Activated CD8-positive, alpha-beta T cell treated with anti-CD3 and anti-CD28 coated beads, Interleukin-2, amount 10 ng/mL, durations not matched to agents 7 days and 5 days (primary cell): ENCODE results near the gene SSH2. TPM values are rescaled to one million over a fixed set of nuclear protein-coding genes. Genes with fewer than 3 reads are reported as not detected.

Experiments
- ATAC-seq: fragments of 150-1000 bp; cut with Tn5 transposase; one replicate; pipeline ENCODE4 v1.10.0; 2021; ENCODE audit warnings: moderate library complexity
- CTCF ChIA-PET: fragments of 350-600 bp; sonication (Branson Sonifier 250); formaldehyde crosslinking; loops from one replicate; lab custom pipeline; 2021; ENCODE audit warnings: antibody characterized with exemption; lab: Charles Lee
- POLR2A ChIA-PET: fragments of 350-600 bp; sonication (Branson Sonifier 250); formaldehyde crosslinking; loops from one replicate; lab custom pipeline; 2021; ENCODE audit warnings: antibody characterized with exemption; lab: Charles Lee
- DNase-seq: peaks from one replicate; pipeline ENCODE4 v3.0.0-alpha.2; 2020
- H3K27ac Mint-ChIP-seq: one replicate; pipeline ENCODE4 v1.8.0; 2021; ENCODE audit warnings: mild to moderate bottlenecking, mixed read lengths
- H3K27me3 Mint-ChIP-seq: one replicate; pipeline ENCODE4 v1.8.0; 2021; ENCODE audit warnings: low read depth, mixed read lengths
- H3K36me3 Mint-ChIP-seq: one replicate; pipeline ENCODE4 v1.8.0; 2021; ENCODE audit warnings: low read depth, mixed read lengths
- H3K4me1 Mint-ChIP-seq: one replicate; pipeline ENCODE4 v1.8.0; 2021; ENCODE audit warnings: low read depth, mixed read lengths
- H3K4me3 Mint-ChIP-seq: one replicate; pipeline ENCODE4 v1.8.0; 2021; ENCODE audit warnings: mild to moderate bottlenecking, mixed read lengths
- H3K9me3 Mint-ChIP-seq: one replicate; pipeline ENCODE4 v1.8.0; 2022; ENCODE audit warnings: mixed read lengths; ENCODE audit not compliant: insufficient read depth
- total RNA-seq, 2 experiments: library from RNA; stranded (reverse); gene quantifications; one replicate each; pipeline ENCODE4 v1.2.3, GENCODE V29; 2021

The SSH2 gene
- total RNA-seq, 2 experiments from 2014 or later, result 73.5 to 79.6 TPM

GRCh38 chr17:29640413-29640812, 289.6 kb downstream of the SSH2 start:
- DNase-seq (no peak), ATAC-seq (no peak)
- CTCF ChIA-PET, result interaction anchor here (0.7 to 7.8 kb wide), 20 partner anchors 13 to 333 kb away, joined by 3 to 143 read pairs (median 11); partner anchors contain the start of gene SSH2
- H3K4me3 Mint-ChIP-seq, result no peak overlapping the region
- H3K27ac Mint-ChIP-seq, result peak overlapping the region; percentile 12
- POLR2A ChIA-PET, result interaction anchor here (1.7 to 1.8 kb wide), 2 partner anchors 139 to 291 kb away, joined by 6 to 8 read pairs; no protein-coding TSS in a partner anchor
- no peaks in the 10 kb centered on the region for H3K9me3 Mint-ChIP-seq
- peaks cover 19% of the 10 kb centered on the region for H3K4me1 Mint-ChIP-seq
- H3K36me3 Mint-ChIP-seq, result peaks cover 34% of the 10 kb centered on the region
- H3K27me3 Mint-ChIP-seq, result no peaks in the 10 kb centered on the region

GRCh38 chr17:29633886-29634285, 296.1 kb downstream of the SSH2 start:
- ATAC-seq, result peak; percentile 23
- ChIA-PET CTCF (interaction anchor here (1.2 to 3.3 kb wide), 3 partner anchors 16 to 145 kb away, joined by 3 to 19 read pairs (median 3); no protein-coding TSS in a partner anchor), POLR2A (no interaction called here)
- H3K9me3 Mint-ChIP-seq, result no peaks in the 10 kb centered on the region
- H3K36me3 Mint-ChIP-seq, result peaks cover 69% of the 10 kb centered on the region
- no peaks in the 10 kb centered on the region for H3K27me3 Mint-ChIP-seq
- H3K4me3 Mint-ChIP-seq, result no peak overlapping the region
- peaks cover 30% of the 10 kb centered on the region for H3K4me1 Mint-ChIP-seq
- H3K27ac Mint-ChIP-seq, result peak overlapping the region; percentile 67
- DNase-seq, result no peak

GRCh38 chr17:29630630-29631193, 299.3 kb downstream of the SSH2 start:
- no peak for DNase-seq
- ChIA-PET POLR2A (no interaction called here), CTCF (no interaction called here)
- Mint-ChIP-seq H3K27ac (no peak overlapping the region), H3K27me3 (no peaks in the 10 kb centered on the region), H3K4me3 (no peak overlapping the region), H3K9me3 (no peaks in the 10 kb centered on the region), H3K36me3 (peaks cover 76% of the 10 kb centered on the region), H3K4me1 (peaks cover 38% of the 10 kb centered on the region)
- no peak for ATAC-seq

GRCh38 chr17:29629839-29630238, 300.2 kb downstream of the SSH2 start:
- POLR2A ChIA-PET, result interaction anchor here (0.8 kb wide), 1 partner anchor 10 kb away, joined by 3 read pairs; no protein-coding TSS in a partner anchor
- Mint-ChIP-seq H3K27me3 (no peaks in the 10 kb centered on the region), H3K36me3 (peaks cover 75% of the 10 kb centered on the region), H3K27ac (no peak overlapping the region), H3K9me3 (no peaks in the 10 kb centered on the region), H3K4me3 (no peak overlapping the region), H3K4me1 (peaks cover 45% of the 10 kb centered on the region)
- DNase-seq, result no peak
- ATAC-seq, result no peak
- CTCF ChIA-PET, result interaction anchor here (0.6 kb wide), 1 partner anchor 94 kb away, joined by 3 read pairs; no protein-coding TSS in a partner anchor

- Mint-ChIP-seq H3K36me3 (peaks cover 67% of the 10 kb centered on the region), H3K27ac (no peak overlapping the region), H3K27me3 (no peaks in the 10 kb centered on the region), H3K9me3 (no peaks in the 10 kb centered on the region), H3K4me3 (no peak overlapping the region), H3K4me1 (peaks cover 47% of the 10 kb centered on the region)
- ATAC-seq, result no peak
- CTCF ChIA-PET, result interaction anchor here (2.5 to 5.4 kb wide), 2 partner anchors 10 to 12 kb away, joined by 12 to 41 read pairs; no protein-coding TSS in a partner anchor
- no peak for DNase-seq
- POLR2A ChIA-PET, result interaction anchor here (0.8 kb wide), 1 partner anchor 12 kb away, joined by 3 read pairs; no protein-coding TSS in a partner anchor
These were observed 301.4 kb downstream of the SSH2 start for GRCh38 chr17:29628644-29629043.

GRCh38 chr17:29627951-29628350, 302.1 kb downstream of the SSH2 start:
- CTCF ChIA-PET, result interaction anchor here (2.5 to 5.4 kb wide), 2 partner anchors 11 kb away, joined by 12 to 41 read pairs; no protein-coding TSS in a partner anchor
- Mint-ChIP-seq H3K27ac (no peak overlapping the region), H3K36me3 (peaks cover 64% of the 10 kb centered on the region), H3K4me1 (peaks cover 50% of the 10 kb centered on the region), H3K9me3 (no peaks in the 10 kb centered on the region), H3K4me3 (no peak overlapping the region), H3K27me3 (no peaks in the 10 kb centered on the region)
- no peak for ATAC-seq
- POLR2A ChIA-PET, result interaction anchor here (0.7 to 1.0 kb wide), 2 partner anchors 10 to 302 kb away, joined by 3 to 4 read pairs; partner anchors contain the start of gene SSH2
- no peak for DNase-seq

GRCh38 chr17:29625037-29625750, 304.8 kb downstream of the SSH2 start:
- Mint-ChIP-seq H3K27ac (no peak overlapping the region), H3K4me3 (no peak overlapping the region), H3K27me3 (peaks cover 3% of the 10 kb centered on the region), H3K36me3 (peaks cover 38% of the 10 kb centered on the region), H3K4me1 (peaks cover 62% of the 10 kb centered on the region), H3K9me3 (no peaks in the 10 kb centered on the region)
- ChIA-PET CTCF (interaction anchor here (0.5 to 5.4 kb wide), 11 partner anchors 8 to 479 kb away, joined by 3 to 41 read pairs (median 4); no protein-coding TSS in a partner anchor), POLR2A (interaction anchor here (0.6 to 1.1 kb wide), 4 partner anchors 8 to 22 kb away, joined by 3 to 4 read pairs (median 3); no protein-coding TSS in a partner anchor)
- ATAC-seq, result no peak
- no peak for DNase-seq

- no peaks in the 10 kb centered on the region for H3K9me3 Mint-ChIP-seq
- H3K4me1 Mint-ChIP-seq, result peaks cover 59% of the 10 kb centered on the region
- peak overlapping the region; percentile 12 for H3K27ac Mint-ChIP-seq
- ATAC-seq, result peak; percentile 11
- H3K36me3 Mint-ChIP-seq, result peaks cover 32% of the 10 kb centered on the region
- ChIA-PET POLR2A (interaction anchor here (0.6 to 1.1 kb wide), 4 partner anchors 8 to 23 kb away, joined by 3 to 4 read pairs (median 3); no protein-coding TSS in a partner anchor), CTCF (interaction anchor here (0.5 to 5.4 kb wide), 11 partner anchors 8 to 480 kb away, joined by 3 to 41 read pairs (median 4); no protein-coding TSS in a partner anchor)
- DNase-seq, result peak; percentile 63
- no peak overlapping the region for H3K4me3 Mint-ChIP-seq
- peaks cover 3% of the 10 kb centered on the region for H3K27me3 Mint-ChIP-seq
These were observed 305.4 kb downstream of the SSH2 start for GRCh38 chr17:29624586-29624985.

- Mint-ChIP-seq H3K27me3 (peaks cover 3% of the 10 kb centered on the region), H3K4me3 (peak overlapping the region; percentile 78), H3K4me1 (peaks cover 56% of the 10 kb centered on the region), H3K36me3 (peaks cover 21% of the 10 kb centered on the region), H3K9me3 (no peaks in the 10 kb centered on the region), H3K27ac (no peak overlapping the region)
- POLR2A ChIA-PET, result interaction anchor here (0.6 to 1.4 kb wide), 2 partner anchors 35 to 251 kb away, joined by 3 read pairs; no protein-coding TSS in a partner anchor
- CTCF ChIA-PET, result interaction anchor here (1.1 to 3.9 kb wide), 4 partner anchors 9 to 253 kb away, joined by 4 to 19 read pairs (median 6); no protein-coding TSS in a partner anchor
- DNase-seq (no peak), ATAC-seq (no peak)
These were observed 306.8 kb downstream of the SSH2 start for GRCh38 chr17:29623283-29623647.

- ChIA-PET CTCF (interaction anchor here (1.1 to 3.9 kb wide), 3 partner anchors 8 to 157 kb away, joined by 4 to 19 read pairs (median 9); no protein-coding TSS in a partner anchor), POLR2A (interaction anchor here (0.6 to 1.4 kb wide), 2 partner anchors 35 to 252 kb away, joined by 3 read pairs; no protein-coding TSS in a partner anchor)
- Mint-ChIP-seq H3K27me3 (peaks cover 3% of the 10 kb centered on the region), H3K4me3 (peak within 1 kb of the TSS; percentile 78), H3K36me3 (peaks cover 17% of the 10 kb centered on the region), H3K9me3 (no peaks in the 10 kb centered on the region), H3K27ac (no peak within 1 kb of the TSS), H3K4me1 (peaks cover 61% of the 10 kb centered on the region)
- DNase-seq, result peak; percentile 67
- ATAC-seq, result peak; percentile 47
These were observed 307.4 kb downstream of the SSH2 start, which contains the start of gene CORO6 for GRCh38 chr17:29622337-29623282. TSS of gene CORO6 (minus strand) at chr17:29622912. CDS start at chr17:29621421, 1,491 bp downstream.
